ENCODE measurements around the gene SLC16A12. TPM values are rescaled to one million over a fixed set of nuclear protein-coding genes. Genes with fewer than 3 reads are reported as not detected.
"Not testable (repeated sequence)": the region's sequence is repeated elsewhere in the genome, so short reads cannot be mapped to it uniquely, and the experiment has no call there.

Gene SLC16A12
- total and polyA plus RNA-seq, 12 donors: 0.25 to 2.4 (median 0.53) TPM; not detected in 1

DNA sequence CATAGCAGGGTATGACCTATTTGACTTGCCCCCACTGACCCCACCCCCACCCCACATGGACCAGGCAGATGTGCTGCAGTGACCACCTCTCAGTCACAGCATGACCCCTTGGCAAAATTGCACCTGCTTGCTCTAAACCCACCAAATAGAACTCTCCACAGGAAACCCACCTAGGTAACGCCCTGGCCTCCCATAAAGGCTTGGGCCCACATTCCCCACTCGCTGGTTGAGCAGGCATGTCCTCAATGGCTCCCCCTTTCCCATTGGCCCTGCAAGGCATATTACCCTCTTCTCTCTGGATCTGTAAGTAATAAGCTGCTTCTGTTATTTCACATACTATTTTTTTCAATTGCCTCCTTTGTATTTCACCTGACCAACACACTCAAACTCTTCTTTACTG lies 140.3 kb downstream of the SLC16A12 start:
- Histone ChIP-seq H3K27ac (no peak overlapping the region), H3K4me1 (replicated peaks in 1 of 2) (peaks cover 17 to 40% of the 10 kb centered on the region in 2 donors), H3K4me3 (no peak overlapping the region), H3K9me3 (replicated peaks in 1 of 3) (no peaks in the 10 kb centered on the region), H3K36me3 (replicated peaks in 1 of 2) (no peaks in the 10 kb centered on the region), H3K27me3 (no peaks in the 10 kb centered on the region)
- intact Hi-C loops (cut with DNase I): no loop called here
- TF ChIP-seq, protein P1, sequence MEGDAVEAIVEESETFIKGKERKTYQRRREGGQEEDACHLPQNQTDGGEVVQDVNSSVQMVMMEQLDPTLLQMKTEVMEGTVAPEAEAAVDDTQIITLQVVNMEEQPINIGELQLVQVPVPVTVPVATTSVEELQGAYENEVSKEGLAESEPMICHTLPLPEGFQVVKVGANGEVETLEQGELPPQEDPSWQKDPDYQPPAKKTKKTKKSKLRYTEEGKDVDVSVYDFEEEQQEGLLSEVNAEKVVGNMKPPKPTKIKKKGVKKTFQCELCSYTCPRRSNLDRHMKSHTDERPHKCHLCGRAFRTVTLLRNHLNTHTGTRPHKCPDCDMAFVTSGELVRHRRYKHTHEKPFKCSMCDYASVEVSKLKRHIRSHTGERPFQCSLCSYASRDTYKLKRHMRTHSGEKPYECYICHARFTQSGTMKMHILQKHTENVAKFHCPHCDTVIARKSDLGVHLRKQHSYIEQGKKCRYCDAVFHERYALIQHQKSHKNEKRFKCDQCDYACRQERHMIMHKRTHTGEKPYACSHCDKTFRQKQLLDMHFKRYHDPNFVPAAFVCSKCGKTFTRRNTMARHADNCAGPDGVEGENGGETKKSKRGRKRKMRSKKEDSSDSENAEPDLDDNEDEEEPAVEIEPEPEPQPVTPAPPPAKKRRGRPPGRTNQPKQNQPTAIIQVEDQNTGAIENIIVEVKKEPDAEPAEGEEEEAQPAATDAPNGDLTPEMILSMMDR (IDR thresholded peaks at IDR 0.05): no peak
- no peak for TF ChIP-seq POLR2A (IDR thresholded peaks at IDR 0.05)
- no peak for DNase-seq
- 88 to 100% (median 94%) methylated on average over 1 to 2 of the region's 2 CpGs for WGBS, 4 donors

DNA sequence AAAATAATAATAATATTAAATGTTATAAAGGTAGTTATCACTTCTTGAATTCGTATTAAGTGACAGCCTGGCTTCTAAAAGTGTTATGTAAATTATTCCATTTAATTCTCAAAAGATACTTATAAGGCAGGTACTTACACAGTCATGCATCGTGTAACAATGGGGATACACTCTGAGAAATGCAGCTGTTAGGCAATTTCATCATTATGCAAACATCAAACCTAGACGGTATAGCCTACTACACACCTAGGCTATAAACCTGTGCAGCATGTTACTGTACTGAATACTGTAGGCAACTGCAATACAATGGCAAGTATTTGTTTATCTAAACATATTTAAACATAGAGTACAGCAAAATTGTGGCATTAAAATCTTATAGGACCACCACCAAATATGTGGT lies 141.5 kb downstream of the SLC16A12 start:
- 24 to 29% (median 26%) methylated on average over 3 of the region's 3 CpGs for WGBS, 4 donors
- no peaks in the 10 kb centered on the region for H3K36me3 ChIP-seq (replicated peaks in 1 of 2)
- intact Hi-C loops (cut with DNase I): no loop called here
- no peaks in the 10 kb centered on the region for H3K27me3 ChIP-seq
- peaks cover 17 to 40% of the 10 kb centered on the region in 2 donors for H3K4me1 ChIP-seq (replicated peaks in 1 of 2)
- no peak for DNase-seq
- no peaks in the 10 kb centered on the region for H3K9me3 ChIP-seq (replicated peaks in 1 of 3)
- no peak for TF ChIP-seq POLR2A (IDR thresholded peaks at IDR 0.05)
- TF ChIP-seq, protein P1 (IDR thresholded peaks at IDR 0.05): no peak
- H3K27ac ChIP-seq: peak overlapping the region in 2 of 5 donors; percentile 82 to 88
- H3K4me3 ChIP-seq: peak overlapping the region in 1 of 4 donors; percentile 56

DNA sequence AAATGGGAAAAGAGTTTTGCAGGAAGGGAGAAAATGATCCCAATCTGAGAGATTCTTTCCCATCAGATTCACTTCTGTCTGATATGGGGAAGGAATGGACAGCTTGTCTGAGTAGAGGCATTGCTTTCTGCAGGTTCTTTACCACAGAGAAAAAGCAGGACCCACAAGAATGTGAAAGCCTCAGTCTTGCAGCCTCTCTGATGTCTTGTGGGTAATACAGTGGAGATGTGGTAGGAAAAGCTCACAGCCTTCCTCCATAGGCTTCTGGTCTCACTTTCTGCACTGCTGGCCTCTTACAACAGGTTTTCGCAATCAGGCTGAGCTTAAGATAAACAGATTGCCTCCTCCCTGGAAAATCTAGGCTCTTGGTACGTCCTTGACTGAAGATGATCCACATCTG lies 142.4 kb downstream of the SLC16A12 start:
- Histone ChIP-seq H3K36me3 (replicated peaks in 1 of 2) (no peaks in the 10 kb centered on the region), H3K27me3 (no peaks in the 10 kb centered on the region), H3K9me3 (replicated peaks in 1 of 3) (no peaks in the 10 kb centered on the region), H3K4me1 (replicated peaks in 1 of 2) (peaks cover 17 to 40% of the 10 kb centered on the region in 2 donors), H3K4me3 (peak overlapping the region in 2 of 4 donors; percentile 54 to 56), H3K27ac (peak overlapping the region; percentile 66 to 88 (median 86))
- TF ChIP-seq, protein P1 (IDR thresholded peaks at IDR 0.05): no peak
- TF ChIP-seq POLR2A (IDR thresholded peaks at IDR 0.05): no peak
- WGBS, 4 donors: 0 to 2% (median 1%) methylated on average over 2 of the region's 2 CpGs
- intact Hi-C loops (cut with DNase I): no loop called here
- DNase-seq: peak in 6 of 7 donors; percentile 45 to 69 (median 56)

DNA sequence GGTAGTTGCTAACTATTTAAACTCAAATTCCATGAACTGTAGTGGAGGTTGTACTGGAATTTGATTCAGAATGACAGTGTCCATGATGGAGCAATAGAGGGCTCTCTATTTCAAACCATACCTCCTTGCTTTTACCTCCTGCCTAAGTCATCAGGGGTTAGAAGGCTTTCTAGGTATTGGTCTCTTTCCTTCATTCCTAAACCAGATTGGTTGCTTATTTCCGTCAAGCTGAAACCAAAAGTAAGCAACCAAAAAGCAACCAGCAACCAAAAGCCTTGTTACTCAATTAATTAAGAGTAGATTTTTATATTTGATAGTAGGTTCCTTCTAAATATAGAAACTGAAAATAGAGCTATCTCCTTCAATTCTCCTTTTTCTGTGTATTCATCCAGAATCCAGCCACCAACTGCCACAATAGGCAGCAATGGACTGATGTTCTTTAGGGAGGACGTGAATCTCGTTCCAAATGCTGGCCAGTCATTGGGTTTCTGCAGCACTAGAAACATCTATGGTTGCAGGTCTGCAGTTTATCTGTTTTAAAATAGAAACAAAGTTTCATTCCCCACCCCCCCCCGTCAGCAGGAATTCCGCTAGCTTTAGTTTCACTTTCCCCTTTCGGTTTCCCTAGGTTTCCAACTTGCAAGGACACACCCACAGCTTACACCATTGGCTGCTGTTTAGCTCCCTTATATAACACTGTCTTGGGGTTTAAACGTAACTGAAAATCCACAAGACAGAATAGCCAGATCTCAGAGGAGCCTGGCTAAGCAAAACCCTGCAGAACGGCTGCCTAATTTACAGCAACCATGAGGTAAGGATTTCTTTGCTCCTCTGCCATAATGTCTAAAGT lies 143.3 kb downstream of the SLC16A12 start, which contains the start of gene IFIT1:
Gene IFIT1 (plus strand): TSS at position 717 of the 850 bp plus-strand sequence. CDS start 90 bp downstream, at position 807.
- H3K4me1 ChIP-seq (replicated peaks in 1 of 2): peaks cover 17 to 40% of the 10 kb centered on the region in 2 donors
- no peaks in the 10 kb centered on the region for H3K36me3 ChIP-seq (replicated peaks in 1 of 2)
- no peaks in the 10 kb centered on the region for H3K27me3 ChIP-seq
- peak within 1 kb of the TSS; percentile 66 to 88 (median 86) for H3K27ac ChIP-seq
- peak within 1 kb of the TSS; percentile 38 to 56 (median 52) for H3K4me3 ChIP-seq
- 1 to 4% (median 1%) methylated on average over 8 of the region's 8 CpGs for WGBS, 4 donors
- peak; percentile 68 to 90 for TF ChIP-seq POLR2A (IDR thresholded peaks at IDR 0.05)
- TF ChIP-seq, protein P1 (IDR thresholded peaks at IDR 0.05): no peak
- no peaks in the 10 kb centered on the region for H3K9me3 ChIP-seq (replicated peaks in 1 of 3)
- DNase-seq: peak; percentile 54 to 90 (median 78)
- intact Hi-C loops (cut with DNase I): no loop called here

DNA sequence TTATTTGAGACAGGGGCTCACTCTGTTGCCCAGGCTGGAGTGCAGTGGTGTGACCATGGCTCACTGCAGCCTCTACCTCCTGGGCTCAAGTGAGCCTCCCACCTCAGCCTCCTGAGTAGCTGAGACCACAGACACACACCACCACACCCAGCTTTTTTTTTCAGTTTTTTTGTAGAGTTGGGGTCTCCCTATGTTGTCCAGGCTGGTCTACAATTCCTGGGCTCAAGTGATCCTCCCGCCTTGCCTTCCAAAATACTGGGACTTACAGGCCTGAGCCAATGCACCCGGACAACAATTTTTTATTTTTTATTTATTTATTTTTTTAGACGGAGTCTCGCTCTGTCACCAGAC lies 144.2 kb downstream of the SLC16A12 start:
- H3K27me3 ChIP-seq; intact Hi-C loops (cut with DNase I); H3K36me3 ChIP-seq (replicated peaks in 1 of 2); H3K4me3 ChIP-seq; DNase-seq; H3K9me3 ChIP-seq (replicated peaks in 1 of 3): not testable (repeated sequence)
- WGBS, 4 donors: 93 to 96% (median 96%) methylated on average over 4 of the region's 4 CpGs
- Histone ChIP-seq H3K27ac (peak overlapping the region in 2 of 5 donors; percentile 82 to 88), H3K4me1 (replicated peaks in 1 of 2) (peaks cover 17 to 40% of the 10 kb centered on the region in 2 donors)
